PC-3 (cell line): ENCODE results near the gene CHAC2. TPM values are rescaled to one million over a fixed set of nuclear protein-coding genes. Genes with fewer than 3 reads are reported as not detected.
"Not testable (repeated sequence)": the region's sequence is repeated elsewhere in the genome, so short reads cannot be mapped to it uniquely, and the experiment has no call there.

Experiments
- ATAC-seq: fragments of 200-7000 bp; cut with Tn5 transposase; 2 replicates; pipeline ENCODE4 v1.9.1; 2020; ENCODE audit warnings: mild to moderate bottlenecking, moderate library complexity
- BruUV-seq: library from RNA; stranded (reverse); fragments of 400-500 nt; replicated peaks from 2 replicates; lab custom pipeline; 2021; lab: Mats Ljungman, UMichigan
- CTCF ChIA-PET: fragments of 300-600 bp; sonication (Branson Sonifier 250); formaldehyde crosslinking; loops from one replicate; lab custom pipeline; 2022; ENCODE audit warnings: antibody characterized with exemption; lab: Charles Lee
- POLR2A ChIA-PET: fragments of 300-600 bp; sonication (Branson Sonifier 250); formaldehyde crosslinking; loops from one replicate; lab custom pipeline; 2022; ENCODE audit warnings: antibody characterized with exemption; ENCODE audit not compliant: unreplicated experiment; lab: Charles Lee
- DNase-seq: peaks from one replicate; pipeline ENCODE4 v3.0.0-alpha.2; 2015
- H2AFZ ChIP-seq: fragments of 300-600 bp; sonication (generic); 2 replicates; pipeline ENCODE4 v1.6.0; 2016; ENCODE audit warnings: antibody characterized with exemption, low read length
- H3F3A ChIP-seq: fragments of 300-600 bp; sonication (generic); one replicate; pipeline ENCODE4 v1.6.0; 2017; ENCODE audit warnings: antibody characterized with exemption, low read length, control low read depth, mild to moderate bottlenecking; ENCODE audit not compliant: unreplicated experiment
- H3K27ac ChIP-seq: fragments of 300-600 bp; sonication (generic); 2 replicates; pipeline ENCODE4 v1.5.1; 2016; ENCODE audit warnings: mild to moderate bottlenecking, low read length
- H3K27me3 ChIP-seq: fragments of 300-600 bp; sonication (generic); 2 replicates; pipeline ENCODE4 v1.6.1; 2016; ENCODE audit warnings: low read length, mixed read lengths
- H3K36me3 ChIP-seq: fragments of 300-600 bp; sonication (generic); 2 replicates; pipeline ENCODE4 v1.6.1; 2016; ENCODE audit warnings: low read depth, mixed run types, low read length, mixed read lengths
- H3K4me1 ChIP-seq: fragments of 300-600 bp; sonication (generic); 2 replicates; pipeline ENCODE4 v1.5.1; 2016; ENCODE audit warnings: low read length; ENCODE audit not compliant: insufficient read depth
- H3K4me2 ChIP-seq: fragments of 300-600 bp; sonication (generic); 2 replicates; pipeline ENCODE4 v1.6.0; 2016; ENCODE audit warnings: low read length
- H3K4me3 ChIP-seq: fragments of 300-600 bp; sonication (generic); 2 replicates; pipeline ENCODE4 v1.5.1; 2016; ENCODE audit warnings: mild to moderate bottlenecking, low read length, mixed read lengths
- H3K79me2 ChIP-seq: fragments of 300-600 bp; sonication (generic); 2 replicates; pipeline ENCODE4 v1.6.1; 2017; ENCODE audit warnings: low read length, mixed read lengths
- H3K9ac ChIP-seq: fragments of 300-600 bp; sonication (generic); 2 replicates; pipeline ENCODE4 v1.6.0; 2016; ENCODE audit warnings: mild to moderate bottlenecking, low read length
- H3K9me2 ChIP-seq: fragments of 300-600 bp; sonication (generic); replicated peaks from 2 replicates; pipeline ENCODE4 v1.6.1; 2016; ENCODE audit warnings: mixed run types, low read length, mixed read lengths
- H3K9me3 ChIP-seq: fragments of 300-600 bp; sonication (generic); 2 replicates; pipeline ENCODE4 v1.6.1; 2016; ENCODE audit warnings: low read length, mixed read lengths
- H4K20me1 ChIP-seq: fragments of 300-600 bp; sonication (generic); 2 replicates; pipeline ENCODE4 v1.6.1; 2016; ENCODE audit warnings: low read length, mixed read lengths
- CTCF ChIP-seq: fragments of 300-600 bp; sonication (generic); conservative IDR thresholded peaks from 2 replicates; pipeline ENCODE4 v1.5.1; 2017; ENCODE audit warnings: antibody characterized with exemption, low read depth, mild to moderate bottlenecking, low read length
- intact Hi-C: fragments of 100-400 bp; cut with micrococcal nuclease; formaldehyde crosslinking; loops from 2 replicates; pipeline ENCODE4 v1.9.0; 2023
- total RNA-seq: library from RNA; depleted of rRNA; stranded (reverse); fragments of >200 nt; gene quantifications from 2 replicates; pipeline ENCODE4 v1.2.3, GENCODE V29; 2014; rRNA removed

The CHAC2 gene
- total RNA-seq, 1 experiment from 2014 or later, result 16.0 TPM

DNA sequence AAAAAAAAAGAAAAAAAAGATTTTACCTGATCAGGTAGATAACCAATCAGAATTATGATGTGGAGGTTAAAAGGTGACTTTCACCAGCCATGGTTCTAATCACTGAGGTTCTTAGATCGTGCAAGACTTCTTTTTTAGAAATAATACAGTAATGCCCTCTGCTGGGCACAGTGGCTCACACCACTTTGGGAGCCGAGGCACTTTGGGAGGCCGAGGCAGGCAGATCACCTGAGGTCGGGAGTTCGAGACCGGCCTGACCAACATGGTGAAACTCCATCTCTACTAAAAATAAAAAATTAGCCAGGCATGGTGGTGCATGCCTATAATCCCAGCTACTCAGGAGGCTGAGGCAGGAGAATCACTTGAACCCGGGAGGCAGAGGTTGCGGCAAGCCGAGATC is 56.0 kb downstream of the CHAC2 start:
- H3K27ac ChIP-seq, H3K4me3 ChIP-seq, H3K9ac ChIP-seq, H3K9me3 ChIP-seq, ATAC-seq, BruUV-seq, CTCF ChIA-PET, H3K9me2 ChIP-seq, H4K20me1 ChIP-seq, POLR2A ChIA-PET, H3K36me3 ChIP-seq, H3K4me2 ChIP-seq, intact Hi-C loops, H3F3A ChIP-seq, H3K4me1 ChIP-seq, H3K27me3 ChIP-seq, H3K79me2 ChIP-seq, H2AFZ ChIP-seq: not testable (repeated sequence)
- peak; percentile 40 for TF ChIP-seq CTCF
- DNase-seq, result peak; percentile 28

Other genes starting within 250 kb of the CHAC2 start
- 9.3 and 11.9 TPM in 2 replicates for gene ASB3, start 19.1 kb downstream of the CHAC2 start, total RNA-seq
- gene ERLEC1, start 19.2 kb downstream of the CHAC2 start, total RNA-seq, result 56.8 and 97.1 TPM in 2 replicates
- gene GPR75, start 92.2 kb downstream of the CHAC2 start, total RNA-seq, result 1.5 and 2.4 TPM in 2 replicates
- 54.7 and 70.6 TPM in 2 replicates for gene PSME4, start 203.2 kb downstream of the CHAC2 start, total RNA-seq